Sigmoid colon (tissue), 7 donors: Measurements from ENCODE around the gene RTTN. TPM values are rescaled to one million over a fixed set of nuclear protein-coding genes. Genes with fewer than 3 reads are reported as not detected.
"Not testable (repeated sequence)": the region's sequence is repeated elsewhere in the genome, so short reads cannot be mapped to it uniquely, and the experiment has no call there.

Experiments
- DNase-seq: peaks from one replicate; pipeline ENCODE4 v3.0.0-alpha.2; 2019
- H3K27ac ChIP-seq, 4 donors: fragments of 200-600 bp; sonication (generic); one replicate each; pipeline ENCODE4 v1.5.1; 2016 to 2019; ENCODE audit warnings: mild to moderate bottlenecking in 1 of 4
- H3K27me3 ChIP-seq, 3 donors: fragments of 200-600 bp; sonication (generic); one replicate each; pipeline ENCODE4 v1.5.1; 2019; ENCODE audit warnings: mild to moderate bottlenecking in 1 of 3
- H3K36me3 ChIP-seq, 4 donors: fragments of 200-600 bp; sonication (generic); one replicate each; pipeline ENCODE4 v1.5.1; 2016 to 2019
- H3K4me1 ChIP-seq, 4 donors: fragments of 200-600 bp; sonication (generic); one replicate each; pipeline ENCODE4 v1.5.1; 2017 to 2019
- H3K4me3 ChIP-seq, 4 donors: fragments of 200-600 bp; sonication (generic); one replicate each; pipeline ENCODE4 v1.5.1; 2017 to 2019; ENCODE audit warnings: mild to moderate bottlenecking in 2 of 4, moderate library complexity in 1 of 4
- H3K9me3 ChIP-seq, 4 donors: fragments of 200-600 bp in 3 of 4; sonication (generic) in 3 of 4; one replicate each; pipeline versions ENCODE4 v1.5.1 to v1.6.1; 2013 to 2019
- CTCF ChIP-seq, 4 experiments: fragments of 450-650 bp in 3 of 4; fragments of 200-600 bp in 1 of 4; IDR thresholded peaks; one replicate each; pipeline ENCODE4 v1.5.1; 2016 to 2019; ENCODE audit warnings: antibody characterized with exemption in 4 of 4, mild to moderate bottlenecking in 3 of 4, moderate library complexity in 2 of 4
- EP300 ChIP-seq, 4 donors: sonication (generic); formaldehyde crosslinking; IDR thresholded peaks; one replicate each; pipeline ENCODE4 v1.6.1; 2017; ENCODE audit warnings: antibody characterized with exemption in 4 of 4
- POLR2A ChIP-seq, 2 donors: fragments of 450-650 bp; IDR thresholded peaks; one replicate each; pipeline ENCODE4 v1.6.1; 2016; ENCODE audit warnings: antibody characterized with exemption in 2 of 2, mild to moderate bottlenecking in 2 of 2, moderate library complexity in 2 of 2
- POLR2AphosphoS5 ChIP-seq, 4 donors: sonication (generic); formaldehyde crosslinking; IDR thresholded peaks; one replicate each; pipeline ENCODE4 v1.6.1; 2017; ENCODE audit warnings: antibody characterized with exemption in 4 of 4
- WGBS, 2 donors: extraction: QIAGEN DNeasy Blood & Tissue Kit; methylation state at CpG; one replicate each; pipeline ENCODE4 v1.1.7; 2013; 5-methylcytosine and 5-hydroxymethylcytosine counted together
- intact Hi-C: fragments of 100-400 bp; cut with DNase I; formaldehyde crosslinking; loops from one replicate; pipeline ENCODE4 v1.15.1; 2023
- polyA plus RNA-seq, 3 donors: library from polyadenylated mRNA; stranded (reverse); fragments of 200-250 nt; gene quantifications; one replicate each; pipeline ENCODE4 v1.2.3, GENCODE V29; 2013
- total RNA-seq, 4 donors: library from RNA; depleted of rRNA; stranded (reverse); fragments of >200 nt; gene quantifications; one replicate each; pipeline ENCODE4 v1.1.0, GENCODE V29; 2016
- donor health status: healthy with polysubstance abuse.
- donor health status: Bipolar disorder and iron deficiency.
- donor health status: healthy.

RTTN gene
- total RNA-seq (10 to 100 TPM; 11.3 to 18.2 (median 15.2) TPM), polyA plus RNA-seq (1 to 10 TPM; 1.4 to 5.2 (median 2.4) TPM)

GRCh38 chr18:70205421-70206397, at the start of gene RTTN:
Gene RTTN, minus strand, starts transcription at chr18:70205687. Its CDS starts 29 bp downstream, at chr18:70205658.
- intact Hi-C loops: loop anchor here (1.0 to 10.0 kb wide), 2 partner anchors 84 to 1491 kb away; partner anchors contain the start of genes SOCS6 and TMX3
- peaks cover 0 to 18% (median 5%) of the 10 kb centered on the region in 4 donors for H3K4me1 ChIP-seq
- WGBS, 2 donors: 0% methylated on average over 78 of the region's 78 CpGs
- H3K9me3 ChIP-seq: no peaks in the 10 kb centered on the region
- H3K4me3 ChIP-seq: peak within 1 kb of the TSS; percentile 67 to 81 (median 80)
- H3K36me3 ChIP-seq: peaks cover 0 to 9% (median 0%) of the 10 kb centered on the region in 4 donors
- DNase-seq: peak; percentile 95
- H3K27me3 ChIP-seq: no peaks in the 10 kb centered on the region
- peak; percentile 51 to 74 (median 66) for TF ChIP-seq POLR2AphosphoS5 (IDR thresholded peaks at IDR 0.05)
- TF ChIP-seq CTCF (IDR thresholded peaks at IDR 0.05): no peak
- H3K27ac ChIP-seq: peak within 1 kb of the TSS; percentile 91 to 96 (median 94)

- no peak overlapping the region for H3K27ac ChIP-seq
- H3K4me3 ChIP-seq: no peak overlapping the region
- TF ChIP-seq POLR2AphosphoS5 (IDR thresholded peaks at IDR 0.05) (no peak), CTCF (IDR thresholded peaks at IDR 0.05) (no peak), EP300 (IDR thresholded peaks at IDR 0.05) (no peak), POLR2A (IDR thresholded peaks at IDR 0.05) (no peak)
- H3K27me3 ChIP-seq: no peaks in the 10 kb centered on the region
- no peaks in the 10 kb centered on the region for H3K9me3 ChIP-seq
- H3K36me3 ChIP-seq: no peaks in the 10 kb centered on the region
- intact Hi-C loops: no loop called here
- no peak for DNase-seq
- H3K4me1 ChIP-seq: peaks cover 0 to 16% (median 12%) of the 10 kb centered on the region in 4 donors
- WGBS, 2 donors: 68 to 88% methylated on average over 12 of the region's 12 CpGs
Observed at GRCh38 chr18:70250781-70251180, 45.3 kb upstream of the RTTN start.

- DNase-seq, H3K27ac ChIP-seq, H3K36me3 ChIP-seq, H3K27me3 ChIP-seq, intact Hi-C loops, H3K9me3 ChIP-seq, H3K4me3 ChIP-seq: not testable (repeated sequence)
- H3K4me1 ChIP-seq: peaks cover 0 to 24% (median 19%) of the 10 kb centered on the region in 4 donors
- WGBS, 2 donors: 97% methylated on average over 18 of the region's 18 CpGs
Observed at GRCh38 chr18:70249861-70250260, 44.4 kb upstream of the RTTN start.

GRCh38 chr18:70249118-70249517, 43.6 kb upstream of the RTTN start:
- H3K4me1 ChIP-seq: peaks cover 0 to 24% (median 19%) of the 10 kb centered on the region in 4 donors
- no peak overlapping the region for H3K4me3 ChIP-seq
- no peaks in the 10 kb centered on the region for H3K36me3 ChIP-seq
- WGBS, 2 donors: 83 to 88% methylated on average over 5 of the region's 5 CpGs
- H3K27ac ChIP-seq: no peak overlapping the region
- no peaks in the 10 kb centered on the region for H3K27me3 ChIP-seq
- intact Hi-C loops: no loop called here
- no peak for TF ChIP-seq EP300 (IDR thresholded peaks at IDR 0.05)
- no peaks in the 10 kb centered on the region for H3K9me3 ChIP-seq
- DNase-seq: no peak

GRCh38 chr18:70246061-70246466, 40.6 kb upstream of the RTTN start:
- Histone ChIP-seq H3K27ac (peak overlapping the region in 3 of 4 donors; percentile 53 to 74 (median 70)), H3K36me3 (no peaks in the 10 kb centered on the region), H3K4me3 (peak overlapping the region in 3 of 4 donors; percentile 2 to 40 (median 29)), H3K9me3 (no peaks in the 10 kb centered on the region), H3K4me1 (peaks cover 0 to 24% (median 19%) of the 10 kb centered on the region in 4 donors), H3K27me3 (no peaks in the 10 kb centered on the region)
- no peak for DNase-seq
- intact Hi-C loops: no loop called here
- WGBS, 2 donors: 26 to 61% methylated on average over 4 of the region's 4 CpGs
- TF ChIP-seq POLR2AphosphoS5 (IDR thresholded peaks at IDR 0.05): peak in 3 of 4 donors; percentile 19 to 38 (median 20)
- no peak for TF ChIP-seq CTCF (IDR thresholded peaks at IDR 0.05)
